Amygdala (tissue), 56 donors: ENCODE measurements around the gene C17orf75.
A peak's percentile ranks its signal among the peaks of the same experiment; 100 is the strongest.
"Not testable (repeated sequence)": the region's sequence is repeated elsewhere in the genome, so short reads cannot be mapped to it uniquely, and the experiment has no call there.

Source experiments
- DNase-seq, 56 donors: peaks; one replicate each; lab custom pipeline; 2025; lab: John Stamatoyannopoulos, UW

Gene C17orf75

GRCh38 chr17:32341857-32342602 is at the start of gene C17orf75:
TSS of gene C17orf75 (minus strand) at chr17:32342173. CDS start at chr17:32342139, 34 bp downstream.
- DNase-seq = peak in 55 of 56 donors; percentile 31 to 83 (median 65)

GRCh38 chr17:32388613-32389459 is 46.9 kb upstream of the C17orf75 start:
- no peak for DNase-seq

- not testable (repeated sequence) for DNase-seq
Measured at GRCh38 chr17:32388128-32388527, 46.2 kb upstream of the C17orf75 start.

- no peak for DNase-seq
Measured at GRCh38 chr17:32386844-32387243, 44.9 kb upstream of the C17orf75 start.

GRCh38 chr17:32385971-32386370 is 44.0 kb upstream of the C17orf75 start:
- no peak for DNase-seq

- DNase-seq = no peak
Measured at GRCh38 chr17:32385121-32385520, 43.1 kb upstream of the C17orf75 start.

- DNase-seq = no peak
Measured at GRCh38 chr17:32383926-32384434, 42.0 kb upstream of the C17orf75 start.

- DNase-seq = no peak
Measured at GRCh38 chr17:32382526-32383223, 40.7 kb upstream of the C17orf75 start.

GRCh38 chr17:32370426-32370825 is 28.5 kb upstream of the C17orf75 start:
- no peak for DNase-seq

- no peak for DNase-seq
Measured at GRCh38 chr17:32361270-32361669, 19.3 kb upstream of the C17orf75 start.

- DNase-seq = no peak
Measured at GRCh38 chr17:32357615-32358014, 15.6 kb upstream of the C17orf75 start.

- no peak for DNase-seq
Measured at GRCh38 chr17:32356750-32357149, 14.8 kb upstream of the C17orf75 start.

- DNase-seq = no peak
Measured at GRCh38 chr17:32356378-32356743, 14.4 kb upstream of the C17orf75 start.

- DNase-seq = no peak
Measured at GRCh38 chr17:32355649-32356377, 13.8 kb upstream of the C17orf75 start.

GRCh38 chr17:32352734-32353133 is 10.8 kb upstream of the C17orf75 start:
- DNase-seq = not testable (repeated sequence)

GRCh38 chr17:32350666-32351418 is 8.9 kb upstream of the C17orf75 start:
- DNase-seq = peak in 2 of 56 donors; percentile 18 to 29

GRCh38 chr17:32349854-32350665 is 8.1 kb upstream of the C17orf75 start, which contains the start of gene ZNF207:
TSS of gene ZNF207 (plus strand) at chr17:32350157. CDS start at chr17:32350286, 129 bp downstream.
- DNase-seq = peak; percentile 22 to 96 (median 88)

GRCh38 chr17:32349503-32349853 is 7.5 kb upstream of the C17orf75 start:
- DNase-seq = peak in 15 of 56 donors; percentile 5 to 45 (median 24)

GRCh38 chr17:32348483-32348800 is 6.5 kb upstream of the C17orf75 start:
- no peak for DNase-seq
